ENCODE measurements around the gene TEX14.

The TEX14 gene

DNA sequence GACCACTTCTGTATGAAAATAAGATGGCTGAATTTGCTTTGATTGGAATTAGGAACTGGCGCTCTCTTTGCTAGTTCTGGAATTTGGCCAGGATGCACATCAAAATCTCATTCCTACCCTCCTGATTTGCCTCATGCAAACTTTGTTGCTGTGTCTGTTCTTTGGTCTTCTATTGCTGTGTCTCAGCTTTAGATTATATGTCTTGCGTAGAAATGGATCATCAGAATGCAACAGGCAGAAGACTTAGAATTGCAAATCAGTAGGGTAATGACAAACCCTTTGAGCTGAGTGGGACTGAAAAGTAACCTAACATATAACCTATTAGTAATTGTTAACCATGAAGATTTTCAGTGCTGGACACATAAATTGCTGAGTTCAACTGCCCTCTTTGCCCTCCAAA is 30.9 kb upstream of the TEX14 start:
- no peak overlapping the region for H3K27ac ChIP-seq (ENCODE audit: low read depth, low read length)
- no peaks in the 10 kb centered on the region for H3K9me3 ChIP-seq (ENCODE audit: insufficient read depth, low read length)
- H3K4me3 ChIP-seq (ENCODE audit: insufficient read depth, low read length, poor library complexity, severe bottlenecking) = no peak overlapping the region
- H3K9me2 ChIP-seq (replicated peaks; ENCODE audit: insufficient read depth, low read length) = no peaks in the 10 kb centered on the region
- no peak overlapping the region for H3K4me2 ChIP-seq (ENCODE audit: low read depth, low read length, poor library complexity, severe bottlenecking)
- no peak overlapping the region for H2AFZ ChIP-seq (ENCODE audit: low read depth, low read length, severe bottlenecking)
- H3K27me3 ChIP-seq (ENCODE audit: low read length) = no peaks in the 10 kb centered on the region
- TF ChIP-seq, protein P1, sequence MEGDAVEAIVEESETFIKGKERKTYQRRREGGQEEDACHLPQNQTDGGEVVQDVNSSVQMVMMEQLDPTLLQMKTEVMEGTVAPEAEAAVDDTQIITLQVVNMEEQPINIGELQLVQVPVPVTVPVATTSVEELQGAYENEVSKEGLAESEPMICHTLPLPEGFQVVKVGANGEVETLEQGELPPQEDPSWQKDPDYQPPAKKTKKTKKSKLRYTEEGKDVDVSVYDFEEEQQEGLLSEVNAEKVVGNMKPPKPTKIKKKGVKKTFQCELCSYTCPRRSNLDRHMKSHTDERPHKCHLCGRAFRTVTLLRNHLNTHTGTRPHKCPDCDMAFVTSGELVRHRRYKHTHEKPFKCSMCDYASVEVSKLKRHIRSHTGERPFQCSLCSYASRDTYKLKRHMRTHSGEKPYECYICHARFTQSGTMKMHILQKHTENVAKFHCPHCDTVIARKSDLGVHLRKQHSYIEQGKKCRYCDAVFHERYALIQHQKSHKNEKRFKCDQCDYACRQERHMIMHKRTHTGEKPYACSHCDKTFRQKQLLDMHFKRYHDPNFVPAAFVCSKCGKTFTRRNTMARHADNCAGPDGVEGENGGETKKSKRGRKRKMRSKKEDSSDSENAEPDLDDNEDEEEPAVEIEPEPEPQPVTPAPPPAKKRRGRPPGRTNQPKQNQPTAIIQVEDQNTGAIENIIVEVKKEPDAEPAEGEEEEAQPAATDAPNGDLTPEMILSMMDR (IDR thresholded peaks at IDR 0.05; ENCODE audit: insufficient read depth, low read length, poor library complexity, severe bottlenecking) = no peak
- no peak for TF ChIP-seq EZH2phosphoT487 (conservative IDR thresholded peaks at IDR 0.05; ENCODE audit: low read length)
- H3F3A ChIP-seq (ENCODE audit: insufficient read depth) = no peaks in the 10 kb centered on the region; the same call in 1 of the 2 replicates
- H3K36me3 ChIP-seq (ENCODE audit: low read length) = peaks cover 2% of the 10 kb centered on the region; the same call in 1 of the 2 replicates
- no peaks in the 10 kb centered on the region for H3K79me2 ChIP-seq (ENCODE audit: insufficient read depth, low read length)
- no peak overlapping the region for H3K9ac ChIP-seq (ENCODE audit: low read length)
- H4K20me1 ChIP-seq (ENCODE audit: low read depth, low read length) = no peaks in the 10 kb centered on the region

DNA sequence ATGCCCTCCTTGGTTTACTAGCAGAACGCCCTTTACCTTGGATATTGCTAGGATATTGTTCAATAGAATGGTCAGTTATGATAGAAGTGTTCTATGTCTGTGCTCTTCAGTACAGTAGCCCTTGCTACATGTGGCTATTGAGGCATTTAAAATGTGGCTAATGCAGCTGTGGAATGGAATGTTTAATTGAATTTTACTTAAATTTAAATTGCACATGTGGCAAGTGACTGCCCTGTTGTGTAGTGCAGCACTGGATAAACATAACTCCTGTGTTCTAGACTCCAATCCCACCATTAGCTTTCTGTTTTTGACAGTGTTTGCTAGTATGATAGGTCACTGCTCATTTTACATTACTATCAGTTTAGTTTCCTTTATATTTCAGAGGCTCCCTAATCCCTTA is 30.4 kb upstream of the TEX14 start:
- Histone ChIP-seq H3K4me2 (ENCODE audit: low read depth, low read length, poor library complexity, severe bottlenecking) (no peak overlapping the region), H3K9me2 (replicated peaks; ENCODE audit: insufficient read depth, low read length) (no peaks in the 10 kb centered on the region), H4K20me1 (ENCODE audit: low read depth, low read length) (no peaks in the 10 kb centered on the region), H3F3A (ENCODE audit: insufficient read depth) (no peaks in the 10 kb centered on the region; the same call in 1 of the 2 replicates), H3K36me3 (ENCODE audit: low read length) (0 out of 2 replicates have a peak, but pooled peaks cover 2% of the 10 kb centered on the region), H2AFZ (ENCODE audit: low read depth, low read length, severe bottlenecking) (no peak overlapping the region), H3K79me2 (ENCODE audit: insufficient read depth, low read length) (no peaks in the 10 kb centered on the region), H3K27me3 (ENCODE audit: low read length) (no peaks in the 10 kb centered on the region), H3K4me3 (ENCODE audit: insufficient read depth, low read length, poor library complexity, severe bottlenecking) (no peak overlapping the region), H3K9me3 (ENCODE audit: insufficient read depth, low read length) (no peaks in the 10 kb centered on the region), H3K9ac (ENCODE audit: low read length) (no peak overlapping the region), H3K27ac (ENCODE audit: low read depth, low read length) (no peak overlapping the region)
- TF ChIP-seq, protein P1 (IDR thresholded peaks at IDR 0.05; ENCODE audit: insufficient read depth, low read length, poor library complexity, severe bottlenecking) = no peak
- TF ChIP-seq EZH2phosphoT487 (conservative IDR thresholded peaks at IDR 0.05; ENCODE audit: low read length) = no peak

DNA sequence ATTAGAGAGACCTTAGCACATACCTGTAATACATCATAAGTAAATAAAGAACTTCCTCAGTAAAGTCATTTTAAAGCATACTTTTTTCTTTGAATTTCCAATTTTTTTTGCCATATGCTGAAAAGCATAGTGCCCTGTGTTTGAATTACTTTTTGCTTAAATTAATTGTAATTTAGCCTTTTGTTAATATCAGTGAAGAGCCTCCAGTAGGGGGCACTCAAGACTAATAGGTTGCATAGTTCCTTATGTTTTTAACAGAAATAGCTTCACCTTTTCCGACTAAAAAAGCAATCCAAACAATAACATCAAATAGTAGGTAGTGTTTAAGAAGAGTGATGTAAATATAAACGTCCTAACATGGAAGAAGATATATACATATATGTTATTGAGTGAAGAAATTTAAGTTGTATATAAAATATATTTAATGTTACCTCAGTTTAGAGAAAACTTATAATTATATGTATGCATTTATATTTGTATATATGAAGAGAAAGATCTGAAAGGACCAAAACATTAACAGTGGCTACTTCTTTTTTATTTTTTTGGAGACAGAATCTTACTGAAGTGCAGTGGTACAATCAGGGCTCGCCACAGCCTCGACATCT is 19.2 kb upstream of the TEX14 start:
- Histone ChIP-seq H3K4me2 (ENCODE audit: low read depth, low read length, poor library complexity, severe bottlenecking) (no peak overlapping the region), H3K36me3 (ENCODE audit: low read length) (peaks cover 12% of the 10 kb centered on the region; the same call in 1 of the 2 replicates), H3K27ac (ENCODE audit: low read depth, low read length) (no peak overlapping the region), H3K9ac (ENCODE audit: low read length) (no peak overlapping the region), H3K27me3 (ENCODE audit: low read length) (no peaks in the 10 kb centered on the region), H4K20me1 (ENCODE audit: low read depth, low read length) (no peaks in the 10 kb centered on the region), H3K4me3 (ENCODE audit: insufficient read depth, low read length, poor library complexity, severe bottlenecking) (no peak overlapping the region), H3K9me3 (ENCODE audit: insufficient read depth, low read length) (no peaks in the 10 kb centered on the region), H3F3A (ENCODE audit: insufficient read depth) (0 out of 2 replicates have a peak, but pooled peaks cover 5% of the 10 kb centered on the region), H3K79me2 (ENCODE audit: insufficient read depth, low read length) (no peaks in the 10 kb centered on the region), H2AFZ (ENCODE audit: low read depth, low read length, severe bottlenecking) (no peak overlapping the region), H3K9me2 (replicated peaks; ENCODE audit: insufficient read depth, low read length) (no peaks in the 10 kb centered on the region)
- TF ChIP-seq, protein P1 (IDR thresholded peaks at IDR 0.05; ENCODE audit: insufficient read depth, low read length, poor library complexity, severe bottlenecking) = peak; percentile 85
- no peak for TF ChIP-seq EZH2phosphoT487 (conservative IDR thresholded peaks at IDR 0.05; ENCODE audit: low read length)

All from SU-DHL-6 (cell line).